Prostate gland (tissue), 2 donors: Measurements from ENCODE around the gene SMIM36. TPM values are rescaled to one million over a fixed set of nuclear protein-coding genes. Genes with fewer than 3 reads are reported as not detected.
"Not testable (repeated sequence)": the region's sequence is repeated elsewhere in the genome, so short reads cannot be mapped to it uniquely, and the experiment has no call there.

Experiments used
- DNase-seq: peaks from one replicate; pipeline ENCODE4 v3.0.0-alpha.2; 2019; ENCODE audit warnings: low spot score
- H3K27ac ChIP-seq, 2 donors: fragments of 200-600 bp; sonication (generic); 2 replicates each; pipeline ENCODE4 v1.5.1; 2017 to 2019
- H3K27me3 ChIP-seq: fragments of 200-600 bp; sonication (generic); replicated peaks from 2 replicates; pipeline ENCODE4 v1.5.1; 2019; ENCODE audit not compliant: insufficient read depth
- H3K36me3 ChIP-seq, 2 donors: fragments of 200-600 bp; sonication (generic); 1 replicate in 1 of 2; 2 replicates in 1 of 2; pipeline versions ENCODE4 v1.5.1 to v1.8.1; 2017 to 2019
- H3K4me1 ChIP-seq: fragments of 200-600 bp; sonication (generic); replicated peaks from 2 replicates; pipeline ENCODE4 v1.5.1; 2019
- H3K4me3 ChIP-seq, 2 donors: fragments of 200-600 bp; sonication (generic); 2 replicates each; pipeline ENCODE4 v1.5.1; 2017 to 2019
- H3K9me3 ChIP-seq: fragments of 200-600 bp; sonication (generic); 2 replicates; pipeline ENCODE4 v1.5.1; 2017
- POLR2A ChIP-seq: fragments of 450-650 bp; IDR thresholded peaks from one replicate; pipeline ENCODE4 v1.6.1; 2016; ENCODE audit warnings: antibody characterized with exemption, mild to moderate bottlenecking
- POLR2AphosphoS5 ChIP-seq: sonication (generic); formaldehyde crosslinking; IDR thresholded peaks from one replicate; pipeline ENCODE4 v1.6.1; 2017; ENCODE audit warnings: antibody characterized with exemption
- WGBS: methylation state at CpG from one replicate; pipeline ENCODE4 v1.1.5; 2018; 5-methylcytosine and 5-hydroxymethylcytosine counted together
- intact Hi-C: fragments of 100-400 bp; cut with DNase I; formaldehyde crosslinking; loops from one replicate; pipeline ENCODE4 v1.14.2; 2022
- total RNA-seq, 2 donors: library from RNA; depleted of rRNA; stranded (reverse); fragments of >200 nt; gene quantifications; one replicate each; pipeline ENCODE4 v1.1.0, GENCODE V29; 2016
- TF ChIP-seq, protein P1 (sequence below), 4 experiments: fragments of 200-600 bp in 2 of 4; fragments of 450-650 bp in 2 of 4; sonication (generic) in 2 of 4; IDR thresholded peaks; 1 replicate in 3 of 4; 2 replicates in 1 of 4; pipeline ENCODE4 v1.5.1; 2016 to 2019; ENCODE audit warnings: antibody characterized with exemption in 4 of 4, mild to moderate bottlenecking in 2 of 4, moderate library complexity in 2 of 4

Gene SMIM36
- total RNA-seq, 2 donors from 2014 or later: not detected

DNA sequence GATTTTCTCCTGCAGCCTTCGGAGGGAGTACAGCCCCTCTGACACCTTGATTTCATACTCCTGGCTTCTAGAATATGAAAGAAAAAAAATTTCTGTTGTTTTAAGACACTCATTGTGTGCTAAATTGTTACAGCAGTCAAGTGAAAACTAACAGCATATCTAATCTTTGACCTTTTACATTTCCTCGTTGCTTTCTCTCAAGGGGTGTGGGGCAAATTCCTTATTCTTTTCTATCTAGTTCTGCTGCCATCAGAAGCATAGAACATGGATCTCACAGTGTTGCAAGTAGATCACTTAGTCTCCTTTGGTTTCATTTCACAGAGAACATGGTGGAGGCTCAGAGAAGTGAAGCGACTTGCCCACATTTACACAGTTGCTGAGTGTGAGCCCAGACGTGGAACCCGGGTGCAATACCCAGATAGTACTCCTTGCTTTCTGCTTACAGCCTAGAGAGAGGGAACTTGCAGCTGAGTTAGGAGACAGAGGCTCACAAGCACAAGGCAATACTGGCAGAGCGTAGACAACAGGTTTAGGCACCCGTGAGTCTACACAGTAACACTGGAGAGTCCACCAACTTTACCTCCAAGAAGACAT is 60.9 kb downstream of the SMIM36 start:
- Histone ChIP-seq H3K27me3 (no peaks in the 10 kb centered on the region), H3K4me1 (no peaks in the 10 kb centered on the region), H3K4me3 (no peak overlapping the region), H3K36me3 (no peaks in the 10 kb centered on the region), H3K27ac (no peak overlapping the region), H3K9me3 (no peaks in the 10 kb centered on the region)
- intact Hi-C loops: no loop called here
- 90% methylated on average over 7 of the region's 7 CpGs for WGBS
- TF ChIP-seq POLR2A: no peak
- TF ChIP-seq, protein P1, sequence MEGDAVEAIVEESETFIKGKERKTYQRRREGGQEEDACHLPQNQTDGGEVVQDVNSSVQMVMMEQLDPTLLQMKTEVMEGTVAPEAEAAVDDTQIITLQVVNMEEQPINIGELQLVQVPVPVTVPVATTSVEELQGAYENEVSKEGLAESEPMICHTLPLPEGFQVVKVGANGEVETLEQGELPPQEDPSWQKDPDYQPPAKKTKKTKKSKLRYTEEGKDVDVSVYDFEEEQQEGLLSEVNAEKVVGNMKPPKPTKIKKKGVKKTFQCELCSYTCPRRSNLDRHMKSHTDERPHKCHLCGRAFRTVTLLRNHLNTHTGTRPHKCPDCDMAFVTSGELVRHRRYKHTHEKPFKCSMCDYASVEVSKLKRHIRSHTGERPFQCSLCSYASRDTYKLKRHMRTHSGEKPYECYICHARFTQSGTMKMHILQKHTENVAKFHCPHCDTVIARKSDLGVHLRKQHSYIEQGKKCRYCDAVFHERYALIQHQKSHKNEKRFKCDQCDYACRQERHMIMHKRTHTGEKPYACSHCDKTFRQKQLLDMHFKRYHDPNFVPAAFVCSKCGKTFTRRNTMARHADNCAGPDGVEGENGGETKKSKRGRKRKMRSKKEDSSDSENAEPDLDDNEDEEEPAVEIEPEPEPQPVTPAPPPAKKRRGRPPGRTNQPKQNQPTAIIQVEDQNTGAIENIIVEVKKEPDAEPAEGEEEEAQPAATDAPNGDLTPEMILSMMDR (IDR thresholded peaks at IDR 0.05): no peak
- no peak for TF ChIP-seq POLR2AphosphoS5
- no peak for DNase-seq

DNA sequence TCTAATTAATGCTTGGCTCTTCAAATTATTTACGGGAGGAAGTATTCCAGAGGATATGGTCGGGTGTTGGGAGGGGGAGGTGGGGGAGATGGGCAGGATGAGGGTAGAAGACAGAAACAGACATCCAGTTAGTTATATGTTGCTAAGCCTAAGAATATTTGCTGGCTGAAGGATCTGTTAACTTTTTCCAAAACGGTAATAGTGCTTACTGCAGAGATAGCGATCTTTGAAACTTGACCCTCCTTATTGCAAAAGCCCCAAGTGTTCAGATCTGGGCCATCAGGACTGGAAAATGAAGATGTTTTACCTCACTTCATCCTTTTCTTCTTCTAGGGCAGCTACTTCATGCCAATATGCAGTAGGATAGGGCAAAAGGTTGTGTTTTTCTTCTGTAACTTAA is 62.6 kb downstream of the SMIM36 start:
- no peak overlapping the region for H3K27ac ChIP-seq
- H3K27me3 ChIP-seq: no peaks in the 10 kb centered on the region
- H3K9me3 ChIP-seq: no peaks in the 10 kb centered on the region
- no peak overlapping the region for H3K4me3 ChIP-seq
- 7% methylated on average over 4 of the region's 4 CpGs for WGBS
- H3K36me3 ChIP-seq: no peaks in the 10 kb centered on the region
- no peaks in the 10 kb centered on the region for H3K4me1 ChIP-seq
- no peak for TF ChIP-seq POLR2A
- TF ChIP-seq, protein P1 (IDR thresholded peaks at IDR 0.05): no peak
- peak; percentile 61 for TF ChIP-seq POLR2AphosphoS5
- peak; percentile 46 for DNase-seq
- intact Hi-C loops: loop anchor here (5.0 to 10.0 kb wide), 2 partner anchors 154 to 176 kb away; no protein-coding TSS in a partner anchor

DNA sequence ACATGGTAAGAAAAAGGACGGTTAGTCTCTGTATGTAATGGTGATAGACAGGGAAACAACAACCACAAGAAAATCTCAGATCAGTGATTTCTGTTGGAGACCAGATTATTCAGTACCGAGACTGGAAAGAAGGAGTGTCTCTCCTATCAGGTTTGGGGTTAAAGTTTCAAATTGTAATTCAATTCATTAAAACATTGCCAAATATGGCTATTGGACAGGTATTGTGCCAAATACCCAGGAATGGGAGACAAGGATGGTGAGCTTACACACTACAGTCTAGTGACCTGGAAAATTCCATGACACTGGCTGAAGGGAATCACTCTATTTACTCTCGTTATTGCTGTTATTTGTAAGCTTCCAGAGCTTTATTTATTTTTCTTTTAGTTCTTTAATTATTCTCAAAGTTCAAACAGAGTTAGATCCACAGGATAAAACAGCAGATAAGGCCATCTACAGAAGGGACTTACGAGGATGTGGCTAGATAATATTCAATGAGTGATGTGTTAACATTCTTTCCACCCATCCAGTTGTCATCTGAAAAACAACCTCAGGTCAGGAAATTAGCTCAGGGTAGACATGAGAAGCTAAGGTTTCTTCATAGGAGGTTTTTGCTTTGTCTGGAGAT is 64.6 kb downstream of the SMIM36 start:
- intact Hi-C loops: loop anchor here (5.0 to 10.0 kb wide), 2 partner anchors 152 to 174 kb away; no protein-coding TSS in a partner anchor
- no peak overlapping the region for H3K4me3 ChIP-seq
- 52% methylated on average over 4 of the region's 4 CpGs for WGBS
- H3K4me1 ChIP-seq: no peaks in the 10 kb centered on the region
- no peaks in the 10 kb centered on the region for H3K9me3 ChIP-seq
- no peak for DNase-seq
- no peaks in the 10 kb centered on the region for H3K36me3 ChIP-seq
- TF ChIP-seq POLR2AphosphoS5 (no peak), POLR2A (no peak)
- TF ChIP-seq, protein P1 (IDR thresholded peaks at IDR 0.05): no peak
- H3K27me3 ChIP-seq: no peaks in the 10 kb centered on the region
- H3K27ac ChIP-seq: peak overlapping the region in 1 of 2 donors; percentile 10

DNA sequence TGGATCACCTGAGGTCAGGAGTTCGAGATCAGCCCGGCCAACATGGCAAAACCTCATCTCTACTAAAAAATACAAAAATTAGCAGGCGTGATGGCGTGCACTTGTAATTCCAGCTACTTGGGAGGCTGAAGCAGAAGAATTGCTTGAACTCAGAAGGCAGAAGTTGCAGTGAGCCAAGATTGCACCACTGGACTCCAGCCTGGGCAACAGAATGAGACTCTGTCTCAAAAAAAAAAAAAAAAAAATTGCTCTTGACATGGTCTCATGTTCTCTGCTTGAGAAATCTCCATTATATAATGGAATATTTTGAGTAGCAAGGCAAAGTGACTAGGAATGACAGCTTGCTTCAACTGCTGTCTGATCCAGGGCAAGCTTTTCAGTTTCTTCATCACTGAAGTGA is 65.2 kb downstream of the SMIM36 start:
- not testable (repeated sequence) for H3K4me3 ChIP-seq, H3K4me1 ChIP-seq, H3K9me3 ChIP-seq, H3K36me3 ChIP-seq, H3K27me3 ChIP-seq, DNase-seq, H3K27ac ChIP-seq
- WGBS: 99% methylated on average over 4 of the region's 4 CpGs
- intact Hi-C loops: loop anchor here (5.0 to 10.0 kb wide), 2 partner anchors 151 to 174 kb away; no protein-coding TSS in a partner anchor

DNA sequence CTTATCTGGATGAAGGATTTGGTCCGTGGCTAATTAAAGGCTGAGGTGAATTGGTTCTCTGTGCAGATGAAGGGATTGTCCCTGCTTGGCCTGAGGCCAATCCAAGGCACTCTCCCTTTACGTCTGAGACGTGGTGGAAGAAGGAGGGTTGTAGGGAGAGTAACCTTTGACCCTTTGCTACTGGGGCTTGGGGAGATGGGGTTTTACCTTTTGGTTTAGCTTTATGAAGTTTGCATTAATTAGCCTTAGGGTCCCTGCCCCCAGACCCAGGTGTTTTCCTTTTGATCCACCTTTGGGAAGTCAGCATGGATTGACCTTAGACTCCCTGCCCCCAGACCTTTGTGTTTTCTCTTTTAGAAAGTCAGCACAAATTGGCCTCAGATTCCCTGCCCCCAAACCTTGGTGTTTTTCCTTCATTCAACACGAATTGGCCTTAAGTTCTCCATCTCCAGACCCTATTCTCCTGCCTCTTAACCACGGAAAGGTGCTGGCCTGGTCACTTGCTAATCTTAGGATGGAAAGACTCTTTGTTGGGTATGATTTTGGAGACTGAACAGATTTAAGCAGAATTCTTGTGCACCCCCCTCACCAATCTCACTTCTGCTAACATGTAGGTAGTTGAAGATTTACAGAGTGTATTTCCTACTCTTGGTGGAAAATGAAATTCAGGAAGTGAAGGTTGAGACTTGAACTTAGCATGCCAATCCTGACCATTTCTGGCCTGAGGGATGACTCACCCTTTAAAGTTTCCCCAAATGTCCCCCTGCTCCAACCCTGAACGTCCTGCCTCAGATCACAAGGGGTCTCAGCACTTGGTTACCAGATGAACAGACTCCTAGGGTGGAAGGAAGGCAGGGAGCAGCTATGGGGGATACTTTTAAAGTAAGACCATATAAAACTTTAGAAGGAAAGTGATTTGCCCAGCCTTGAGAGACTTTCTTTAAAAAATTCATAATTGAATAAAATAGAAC is 66.5 kb downstream of the SMIM36 start:
- Histone ChIP-seq H3K4me1 (no peaks in the 10 kb centered on the region), H3K27me3 (no peaks in the 10 kb centered on the region), H3K9me3 (no peaks in the 10 kb centered on the region), H3K27ac (no peak overlapping the region), H3K4me3 (no peak overlapping the region), H3K36me3 (no peaks in the 10 kb centered on the region)
- intact Hi-C loops: loop anchor here (5.0 to 10.0 kb wide), 2 partner anchors 150 to 172 kb away; no protein-coding TSS in a partner anchor
- WGBS: 76% methylated on average over 6 of the region's 6 CpGs
- DNase-seq: no peak
- TF ChIP-seq POLR2AphosphoS5: no peak
- TF ChIP-seq, protein P1 (IDR thresholded peaks at IDR 0.05): no peak
- no peak for TF ChIP-seq POLR2A
